Activated B cell treated with CpG ODN at 0.5 μM for 24 hours (primary cell): ENCODE results near the gene DOCK2. TPM values are rescaled to one million over a fixed set of nuclear protein-coding genes. Genes with fewer than 3 reads are reported as not detected.

ENCODE experiments used
- ATAC-seq: fragments of 200-7000 bp; cut with Tn5 transposase; one replicate; pipeline ENCODE4 v1.10.0; 2021; ENCODE audit warnings: low read depth, mild to moderate bottlenecking, moderate library complexity
- CTCF ChIA-PET: fragments of 350-600 bp; sonication (Branson Sonifier 250); formaldehyde crosslinking; loops from one replicate; lab custom pipeline; 2021; ENCODE audit warnings: antibody characterized with exemption; lab: Charles Lee
- POLR2A ChIA-PET: fragments of 350-600 bp; sonication (Branson Sonifier 250); formaldehyde crosslinking; loops from one replicate; lab custom pipeline; 2021; ENCODE audit warnings: antibody characterized with exemption; lab: Charles Lee
- DNase-seq: peaks from one replicate; pipeline ENCODE4 v3.0.0; 2022
- H3K27ac Mint-ChIP-seq: one replicate; pipeline ENCODE4 v1.8.0; 2020; ENCODE audit warnings: mixed read lengths
- H3K27me3 Mint-ChIP-seq: one replicate; pipeline ENCODE4 v1.8.0; 2021; ENCODE audit warnings: mixed read lengths
- H3K36me3 Mint-ChIP-seq: one replicate; pipeline ENCODE4 v1.8.0; 2021; ENCODE audit warnings: low read depth, mixed read lengths
- H3K4me1 Mint-ChIP-seq: one replicate; pipeline ENCODE4 v1.8.0; 2021; ENCODE audit warnings: mixed read lengths
- H3K4me3 Mint-ChIP-seq: one replicate; pipeline ENCODE4 v1.8.0; 2020; ENCODE audit warnings: mild to moderate bottlenecking, mixed read lengths
- H3K9me3 Mint-ChIP-seq: one replicate; pipeline ENCODE4 v1.8.0; 2020; ENCODE audit warnings: mixed read lengths
- intact Hi-C: fragments of 100-400 bp; cut with micrococcal nuclease; formaldehyde crosslinking; loops from one replicate; pipeline ENCODE4 v1.15.1; 2024
- total RNA-seq: library from RNA; stranded (reverse); gene quantifications from 2 replicates; pipeline ENCODE4 v1.2.3, GENCODE V29; 2022
- TF ChIP-seq, protein P1 (sequence below): fragments of 200-600 bp; IDR thresholded peaks from one replicate; pipeline ENCODE4 v1.8.0; 2022; ENCODE audit warnings: antibody characterized with exemption, mild to moderate bottlenecking

Gene DOCK2
- total RNA-seq, 1 donor from 2014 or later = 344 TPM

DNA sequence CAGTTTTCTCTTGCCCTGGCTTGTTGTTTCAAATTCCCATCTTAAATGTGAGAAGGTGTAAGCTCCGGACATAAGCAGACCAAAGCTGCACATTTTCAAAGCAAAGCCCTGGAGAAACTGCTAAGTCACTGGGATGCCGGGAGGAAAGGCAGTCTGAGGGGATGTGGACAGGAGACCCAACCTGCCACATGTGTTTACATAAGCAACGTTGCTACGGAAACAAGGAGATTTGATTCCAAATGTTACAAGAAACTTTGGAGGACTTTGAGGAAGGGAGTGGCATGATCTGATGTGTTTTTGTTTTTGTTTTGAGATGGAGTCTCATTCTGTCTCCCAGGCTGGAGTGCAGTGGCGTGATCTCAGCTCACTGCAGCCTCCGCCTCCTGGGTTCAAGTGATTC is 368.9 kb downstream of the DOCK2 start:
- TF ChIP-seq, protein P1, sequence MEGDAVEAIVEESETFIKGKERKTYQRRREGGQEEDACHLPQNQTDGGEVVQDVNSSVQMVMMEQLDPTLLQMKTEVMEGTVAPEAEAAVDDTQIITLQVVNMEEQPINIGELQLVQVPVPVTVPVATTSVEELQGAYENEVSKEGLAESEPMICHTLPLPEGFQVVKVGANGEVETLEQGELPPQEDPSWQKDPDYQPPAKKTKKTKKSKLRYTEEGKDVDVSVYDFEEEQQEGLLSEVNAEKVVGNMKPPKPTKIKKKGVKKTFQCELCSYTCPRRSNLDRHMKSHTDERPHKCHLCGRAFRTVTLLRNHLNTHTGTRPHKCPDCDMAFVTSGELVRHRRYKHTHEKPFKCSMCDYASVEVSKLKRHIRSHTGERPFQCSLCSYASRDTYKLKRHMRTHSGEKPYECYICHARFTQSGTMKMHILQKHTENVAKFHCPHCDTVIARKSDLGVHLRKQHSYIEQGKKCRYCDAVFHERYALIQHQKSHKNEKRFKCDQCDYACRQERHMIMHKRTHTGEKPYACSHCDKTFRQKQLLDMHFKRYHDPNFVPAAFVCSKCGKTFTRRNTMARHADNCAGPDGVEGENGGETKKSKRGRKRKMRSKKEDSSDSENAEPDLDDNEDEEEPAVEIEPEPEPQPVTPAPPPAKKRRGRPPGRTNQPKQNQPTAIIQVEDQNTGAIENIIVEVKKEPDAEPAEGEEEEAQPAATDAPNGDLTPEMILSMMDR = no peak
- peaks cover 87% of the 10 kb centered on the region for H3K36me3 Mint-ChIP-seq
- no peaks in the 10 kb centered on the region for H3K4me1 Mint-ChIP-seq
- no peaks in the 10 kb centered on the region for H3K27me3 Mint-ChIP-seq
- H3K9me3 Mint-ChIP-seq = peaks cover 2% of the 10 kb centered on the region
- ChIA-PET POLR2A (no interaction called here), CTCF (no interaction called here)
- H3K4me3 Mint-ChIP-seq = no peak overlapping the region
- H3K27ac Mint-ChIP-seq = no peak overlapping the region
- no peak for DNase-seq
- intact Hi-C loops = no loop called here
- no peak for ATAC-seq

DNA sequence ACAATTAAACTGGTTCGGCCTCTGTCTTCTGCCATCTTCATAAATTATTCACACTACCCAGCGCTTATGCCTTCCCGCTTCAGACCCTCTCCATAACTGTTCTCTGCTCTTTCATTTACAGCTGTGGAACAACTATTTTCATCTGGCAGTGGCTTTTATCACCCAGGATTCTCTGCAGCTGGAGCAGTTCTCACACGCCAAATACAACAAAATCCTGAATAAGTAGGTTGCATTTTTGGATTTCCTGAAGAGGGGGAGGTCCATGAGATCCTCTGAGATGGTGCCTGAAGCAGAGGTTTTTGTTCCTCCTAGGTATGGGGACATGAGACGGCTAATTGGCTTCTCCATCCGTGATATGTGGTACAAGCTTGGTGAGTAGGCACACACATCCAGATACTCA is 371.3 kb downstream of the DOCK2 start:
- CTCF ChIA-PET = no interaction called here
- Mint-ChIP-seq H3K36me3 (peaks cover 88% of the 10 kb centered on the region), H3K27me3 (no peaks in the 10 kb centered on the region), H3K27ac (no peak overlapping the region), H3K4me3 (no peak overlapping the region), H3K9me3 (peaks cover 2% of the 10 kb centered on the region), H3K4me1 (no peaks in the 10 kb centered on the region)
- ATAC-seq = no peak
- no peak for DNase-seq
- TF ChIP-seq, protein P1 = no peak
- POLR2A ChIA-PET = no interaction called here
- intact Hi-C loops = no loop called here

DNA sequence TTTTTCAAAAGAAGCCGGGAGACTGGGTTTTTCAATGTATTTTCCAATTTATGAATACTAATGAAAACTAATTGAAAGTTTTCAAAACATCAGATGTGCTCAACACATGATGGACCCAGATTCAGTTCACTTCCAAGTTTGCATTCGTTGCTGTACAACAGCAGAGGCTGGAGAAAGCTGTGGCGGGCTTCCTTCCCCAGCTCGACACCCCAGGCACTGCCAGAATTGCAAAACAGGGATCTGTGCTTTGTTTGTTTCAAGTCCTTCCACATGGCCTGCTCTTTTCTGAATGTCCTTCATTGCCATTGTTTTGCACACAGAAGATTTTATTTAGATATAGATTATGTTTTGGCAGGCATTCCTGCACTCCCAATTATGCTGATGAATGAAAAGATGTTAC is 373.5 kb downstream of the DOCK2 start:
- Mint-ChIP-seq H3K4me3 (no peak overlapping the region), H3K27me3 (no peaks in the 10 kb centered on the region), H3K36me3 (peaks cover 87% of the 10 kb centered on the region), H3K27ac (no peak overlapping the region), H3K9me3 (no peaks in the 10 kb centered on the region), H3K4me1 (no peaks in the 10 kb centered on the region)
- intact Hi-C loops = no loop called here
- DNase-seq (no peak), ATAC-seq (no peak)
- TF ChIP-seq, protein P1 = no peak
- ChIA-PET POLR2A (no interaction called here), CTCF (no interaction called here)

DNA sequence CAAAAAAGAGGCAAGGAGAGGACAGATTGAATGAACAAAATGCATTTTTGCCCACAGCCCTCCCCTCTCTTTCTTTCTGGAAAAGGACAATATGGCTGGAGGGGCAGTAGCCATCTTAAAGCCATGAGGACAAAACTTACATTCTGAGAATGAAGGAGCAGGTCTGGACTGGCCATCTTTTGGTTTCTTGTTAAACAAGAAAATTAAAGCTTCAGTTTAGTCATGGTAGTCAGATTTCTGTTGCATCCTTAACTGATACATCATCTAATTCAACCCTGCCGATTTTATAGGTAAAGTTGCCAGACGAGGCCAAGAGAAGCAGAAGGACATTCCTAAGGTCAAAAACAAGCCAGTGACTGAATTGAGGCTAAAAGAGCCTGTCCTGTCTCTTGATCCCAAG is 374.7 kb downstream of the DOCK2 start:
- Mint-ChIP-seq H3K27ac (no peak overlapping the region), H3K36me3 (peaks cover 86% of the 10 kb centered on the region), H3K4me1 (no peaks in the 10 kb centered on the region), H3K9me3 (no peaks in the 10 kb centered on the region), H3K4me3 (no peak overlapping the region), H3K27me3 (no peaks in the 10 kb centered on the region)
- ATAC-seq (no peak), DNase-seq (no peak)
- POLR2A ChIA-PET = no interaction called here
- CTCF ChIA-PET = no interaction called here
- intact Hi-C loops = no loop called here
- TF ChIP-seq, protein P1 = no peak

DNA sequence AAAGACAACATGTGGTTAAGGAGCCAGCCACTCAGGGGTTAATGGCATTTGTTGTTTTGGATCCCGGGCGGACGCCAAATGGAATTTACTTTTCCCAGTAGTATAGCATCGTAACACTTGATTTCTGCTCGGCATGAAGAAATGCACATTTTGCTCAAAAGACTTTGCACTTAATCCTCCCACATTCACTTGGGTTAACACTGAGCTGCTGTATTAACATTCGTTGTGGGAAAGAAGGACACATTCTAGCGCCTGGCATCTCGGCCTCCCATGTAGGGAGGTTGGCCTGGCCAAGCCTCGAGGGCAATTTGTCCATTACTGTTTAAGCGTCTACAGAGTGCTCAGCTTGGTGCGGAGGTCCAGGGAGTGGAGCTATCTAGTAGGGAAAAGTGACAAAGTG is 375.5 kb downstream of the DOCK2 start:
- H3K27me3 Mint-ChIP-seq = no peaks in the 10 kb centered on the region

More for the DNA sequence above, 375.5 kb downstream of the DOCK2 start:
- no peak overlapping the region for H3K27ac Mint-ChIP-seq
- H3K36me3 Mint-ChIP-seq = peaks cover 82% of the 10 kb centered on the region
- no peak overlapping the region for H3K4me3 Mint-ChIP-seq
- TF ChIP-seq, protein P1 = no peak
- intact Hi-C loops = no loop called here
- CTCF ChIA-PET = no interaction called here
- no peak for ATAC-seq
- no peak for DNase-seq
- POLR2A ChIA-PET = no interaction called here
- H3K9me3 Mint-ChIP-seq = no peaks in the 10 kb centered on the region
- no peaks in the 10 kb centered on the region for H3K4me1 Mint-ChIP-seq
